ENCODE measurements around the gene ZNF195.
"Not testable (repeated sequence)": the region's sequence is repeated elsewhere in the genome, so short reads cannot be mapped to it uniquely, and the experiment has no call there.

ZNF195 gene

DNA sequence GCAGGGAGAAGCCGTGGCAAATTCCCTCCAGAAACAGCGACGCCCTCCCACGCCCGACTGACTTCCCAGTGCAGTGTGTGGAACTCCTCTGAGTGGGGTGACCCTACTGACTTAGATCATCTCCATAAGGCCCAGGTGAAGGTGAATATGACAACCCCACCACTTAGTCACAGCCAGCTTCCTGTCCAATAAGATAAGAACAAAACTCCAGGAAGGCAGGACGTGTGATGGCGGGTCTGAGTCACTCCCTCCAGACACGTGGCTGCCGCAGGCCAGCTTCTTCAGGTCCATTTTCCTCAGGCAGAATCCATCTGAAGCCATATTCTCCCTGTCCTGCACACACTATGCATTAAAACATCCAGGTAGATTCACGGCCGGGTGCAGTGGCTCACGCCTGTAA lies 48.9 kb downstream of the ZNF195 start:
- H3K4me3 ChIP-seq (ENCODE audit: control insufficient read depth in 1 of 7, extremely low read depth in 1 of 7, insufficient read depth in 4 of 7, low read depth in 2 of 7, low read length in 6 of 7); H3K9me3 ChIP-seq (ENCODE audit: control extremely low read depth in 1 of 5, control insufficient read depth in 4 of 5, insufficient read depth in 2 of 5, low read depth in 1 of 5, low read length in 4 of 5); POLR2A ChIA-PET; DNase-seq; H3K36me3 ChIP-seq (ENCODE audit: control insufficient read depth in 4 of 4, insufficient read depth in 4 of 4, low read length in 3 of 4); H3K4me1 ChIP-seq (ENCODE audit: control extremely low read depth in 1 of 4, control insufficient read depth in 4 of 4, insufficient read depth in 4 of 4, low read length in 3 of 4); H3K27me3 ChIP-seq (replicated peaks in 2 of 5; ENCODE audit: control insufficient read depth in 4 of 5, insufficient read depth in 5 of 5, low read length in 4 of 5); CTCF ChIA-PET; H3K27ac ChIP-seq (ENCODE audit: insufficient read depth in 1 of 2, low read depth in 1 of 2, low read length in 2 of 2, poor library complexity in 1 of 2, severe bottlenecking in 2 of 2): not testable (repeated sequence)
- no CpG with 5 or more reads among the region's 12 CpGs for WGBS (ENCODE audit: insufficient coverage)

DNA sequence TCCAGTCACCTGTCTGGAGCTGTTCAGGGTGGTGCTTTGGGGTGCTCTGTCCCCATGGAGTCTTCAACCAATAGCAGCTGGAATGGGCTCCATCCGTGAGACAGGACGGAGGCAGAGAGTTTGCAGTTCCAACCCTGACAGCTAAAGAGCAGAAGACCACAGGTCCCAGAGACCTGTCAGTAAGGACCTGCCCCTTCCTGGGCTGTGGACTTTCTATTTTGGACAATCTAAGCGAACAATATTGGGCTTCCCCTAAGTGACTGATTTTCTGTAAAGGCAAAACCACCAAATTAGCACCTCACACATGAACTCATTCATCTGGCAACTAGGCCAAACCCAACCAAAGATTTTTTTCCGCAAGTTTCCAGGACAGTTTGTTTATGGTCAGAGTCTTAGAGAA lies 50.4 kb downstream of the ZNF195 start:
- H3K4me1 ChIP-seq (ENCODE audit: control extremely low read depth in 1 of 4, control insufficient read depth in 4 of 4, insufficient read depth in 4 of 4, low read length in 3 of 4); H3K27ac ChIP-seq (ENCODE audit: insufficient read depth in 1 of 2, low read depth in 1 of 2, low read length in 2 of 2, poor library complexity in 1 of 2, severe bottlenecking in 2 of 2); H3K27me3 ChIP-seq (replicated peaks in 2 of 5; ENCODE audit: control insufficient read depth in 4 of 5, insufficient read depth in 5 of 5, low read length in 4 of 5); CTCF ChIA-PET; DNase-seq; POLR2A ChIA-PET; H3K4me3 ChIP-seq (ENCODE audit: control insufficient read depth in 1 of 7, extremely low read depth in 1 of 7, insufficient read depth in 4 of 7, low read depth in 2 of 7, low read length in 6 of 7); H3K9me3 ChIP-seq (ENCODE audit: control extremely low read depth in 1 of 5, control insufficient read depth in 4 of 5, insufficient read depth in 2 of 5, low read depth in 1 of 5, low read length in 4 of 5); H3K36me3 ChIP-seq (ENCODE audit: control insufficient read depth in 4 of 4, insufficient read depth in 4 of 4, low read length in 3 of 4): not testable (repeated sequence)
- WGBS (ENCODE audit: insufficient coverage) = no CpG with 5 or more reads among the region's 4 CpGs

DNA sequence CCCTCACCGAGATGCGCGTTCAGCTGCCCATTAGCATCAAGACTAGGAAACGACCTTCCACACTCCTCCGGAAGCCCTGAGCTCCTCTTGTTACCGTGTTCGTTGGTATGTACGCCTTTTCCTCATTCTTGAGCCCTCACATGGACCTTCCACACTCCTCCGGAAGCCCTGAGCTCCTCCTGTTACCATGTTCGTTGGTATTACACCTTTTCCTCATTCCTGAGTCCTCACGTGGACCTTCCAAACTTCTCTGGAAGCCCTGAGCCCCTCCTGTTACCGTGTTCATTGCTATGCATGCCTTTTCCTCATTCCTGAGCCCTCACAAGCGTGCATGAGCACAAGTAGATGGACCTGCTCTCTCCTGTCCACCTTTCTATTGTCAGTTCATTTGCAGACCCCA lies 52.5 kb downstream of the ZNF195 start:
- DNase-seq; POLR2A ChIA-PET; H3K9me3 ChIP-seq (ENCODE audit: control extremely low read depth in 1 of 5, control insufficient read depth in 4 of 5, insufficient read depth in 2 of 5, low read depth in 1 of 5, low read length in 4 of 5); H3K27ac ChIP-seq (ENCODE audit: insufficient read depth in 1 of 2, low read depth in 1 of 2, low read length in 2 of 2, poor library complexity in 1 of 2, severe bottlenecking in 2 of 2); CTCF ChIA-PET; H3K4me1 ChIP-seq (ENCODE audit: control extremely low read depth in 1 of 4, control insufficient read depth in 4 of 4, insufficient read depth in 4 of 4, low read length in 3 of 4); H3K4me3 ChIP-seq (ENCODE audit: control insufficient read depth in 1 of 7, extremely low read depth in 1 of 7, insufficient read depth in 4 of 7, low read depth in 2 of 7, low read length in 6 of 7); H3K36me3 ChIP-seq (ENCODE audit: control insufficient read depth in 4 of 4, insufficient read depth in 4 of 4, low read length in 3 of 4); H3K27me3 ChIP-seq (replicated peaks in 2 of 5; ENCODE audit: control insufficient read depth in 4 of 5, insufficient read depth in 5 of 5, low read length in 4 of 5): not testable (repeated sequence)
- no CpG with 5 or more reads among the region's 13 CpGs for WGBS (ENCODE audit: insufficient coverage)

DNA sequence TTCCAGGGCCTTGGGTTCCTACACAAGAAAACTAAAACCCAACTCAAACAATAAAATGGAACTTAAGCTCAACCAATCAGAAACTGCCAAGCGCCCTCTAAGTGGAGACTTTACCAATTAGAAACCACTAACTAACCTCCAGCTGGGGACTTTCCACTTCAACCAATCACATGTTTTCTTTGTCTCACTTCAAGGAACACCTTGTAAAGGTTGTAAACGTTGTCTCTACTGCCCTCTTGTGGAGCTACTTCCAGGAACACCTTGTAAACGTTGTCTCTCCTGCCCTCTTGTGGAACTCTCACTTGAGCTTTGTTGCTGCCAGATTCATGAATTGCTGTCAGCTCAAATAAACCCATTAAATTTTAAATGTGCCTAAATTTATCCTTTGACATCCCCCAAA lies 54.2 kb downstream of the ZNF195 start:
- H3K27me3 ChIP-seq (replicated peaks in 2 of 5; ENCODE audit: control insufficient read depth in 4 of 5, insufficient read depth in 5 of 5, low read length in 4 of 5); H3K4me3 ChIP-seq (ENCODE audit: control insufficient read depth in 1 of 7, extremely low read depth in 1 of 7, insufficient read depth in 4 of 7, low read depth in 2 of 7, low read length in 6 of 7); CTCF ChIA-PET; H3K36me3 ChIP-seq (ENCODE audit: control insufficient read depth in 4 of 4, insufficient read depth in 4 of 4, low read length in 3 of 4); DNase-seq; H3K4me1 ChIP-seq (ENCODE audit: control extremely low read depth in 1 of 4, control insufficient read depth in 4 of 4, insufficient read depth in 4 of 4, low read length in 3 of 4); H3K9me3 ChIP-seq (ENCODE audit: control extremely low read depth in 1 of 5, control insufficient read depth in 4 of 5, insufficient read depth in 2 of 5, low read depth in 1 of 5, low read length in 4 of 5); POLR2A ChIA-PET; H3K27ac ChIP-seq (ENCODE audit: insufficient read depth in 1 of 2, low read depth in 1 of 2, low read length in 2 of 2, poor library complexity in 1 of 2, severe bottlenecking in 2 of 2): not testable (repeated sequence)
- no CpG with 5 or more reads among the region's 3 CpGs for WGBS (ENCODE audit: insufficient coverage)

Data from common myeloid progenitor, CD34-positive (primary cell).